Motor neuron (in vitro differentiated cells): ENCODE measurements around the gene SHANK1. TPM values are rescaled to one million over a fixed set of nuclear protein-coding genes. Genes with fewer than 3 reads are reported as not detected.
"Not testable (repeated sequence)": the region's sequence is repeated elsewhere in the genome, so short reads cannot be mapped to it uniquely, and the experiment has no call there.

Experiments
- ATAC-seq, 8 experiments: fragments of 200-7000 bp; cut with Tn5 transposase; replicated peaks in 6 of 8; 2 replicates each; pipeline ENCODE4 v1.8.0; 2021; ENCODE audit warnings: mild to moderate bottlenecking in 8 of 8, moderate library complexity in 8 of 8
- H3K27ac ChIP-seq, 2 donors: fragments of 250-450 bp; sonication (Bioruptor Pico); 2 replicates each; pipeline ENCODE4 v1.9.0; 2021; ENCODE audit warnings: antibody characterized with exemption in 2 of 2, mild to moderate bottlenecking in 2 of 2, moderate library complexity in 1 of 2
- H3K4me1 ChIP-seq, 2 donors: fragments of 250-450 bp; sonication (Bioruptor Pico); replicated peaks in 1 of 2; 2 replicates each; pipeline ENCODE4 v1.6.1; 2021; ENCODE audit warnings: antibody characterized with exemption in 2 of 2, mild to moderate bottlenecking in 2 of 2, moderate library complexity in 1 of 2
- H3K4me3 ChIP-seq, 5 donors: fragments of 250-450 bp; sonication (Bioruptor Pico); 2 replicates each; pipeline ENCODE4 v1.9.0; 2021; ENCODE audit warnings: antibody characterized with exemption in 5 of 5, mild to moderate bottlenecking in 5 of 5, moderate library complexity in 4 of 5
- WGBS, 10 experiments: fragments of 450-650 bp; shearing (Covaris generic); methylation state at CpG; one replicate each; pipeline ENCODE4 v1.0.0; 2022; 5-methylcytosine and 5-hydroxymethylcytosine counted together
- in situ Hi-C, 9 experiments: fragments of 400-800 bp; cut with MboI; loops; one replicate each; pipeline ENCODE4 v1.15.0; 2021; ENCODE audit warnings: low sequenced_read_pairs in 9 of 9, low pct_unique_long_range_greater_than_20kb in 2 of 9; ENCODE audit not compliant: unreplicated experiment in 9 of 9
- total RNA-seq, 8 experiments: library from RNA; unstranded; fragments of 300-600 nt; gene quantifications; 2 replicates each; pipeline versions ENCODE4 v1.2.3 to v1.2.4, GENCODE V29; 2022

Gene SHANK1
- total RNA-seq, 8 experiments from 2014 or later = 1.7 to 22.5 (median 7.2) TPM

DNA sequence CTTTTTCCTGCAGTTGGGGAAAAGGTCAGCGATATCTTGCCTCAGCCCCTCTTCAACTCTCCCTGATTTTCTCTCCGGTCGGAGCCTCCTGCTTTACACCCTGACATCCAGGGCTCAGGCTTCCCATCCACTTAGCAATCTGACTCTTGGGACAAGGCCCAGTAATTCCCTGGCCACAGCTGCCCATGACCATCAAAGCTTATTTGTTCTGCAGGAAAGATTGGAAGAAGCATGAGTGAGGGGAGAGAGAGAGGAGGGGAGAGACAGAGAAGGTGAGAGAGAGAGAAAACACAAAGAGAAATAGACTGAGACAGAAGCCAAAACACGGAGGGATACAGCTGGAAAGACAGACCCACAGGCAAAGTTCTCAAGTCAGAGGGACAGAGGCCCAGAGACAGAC lies 93.6 kb downstream of the SHANK1 start:
- H3K4me3 ChIP-seq = no peak overlapping the region
- 13 to 100% (median 48%) methylated on average over 1 to 4 of the region's 4 CpGs; no CpG with 5 or more reads in 2 of the 10 experiments for WGBS, 10 experiments
- in situ Hi-C loops = no loop called here
- no peaks in the 10 kb centered on the region for H3K4me1 ChIP-seq
- ATAC-seq = no peak
- no peak overlapping the region for H3K27ac ChIP-seq

DNA sequence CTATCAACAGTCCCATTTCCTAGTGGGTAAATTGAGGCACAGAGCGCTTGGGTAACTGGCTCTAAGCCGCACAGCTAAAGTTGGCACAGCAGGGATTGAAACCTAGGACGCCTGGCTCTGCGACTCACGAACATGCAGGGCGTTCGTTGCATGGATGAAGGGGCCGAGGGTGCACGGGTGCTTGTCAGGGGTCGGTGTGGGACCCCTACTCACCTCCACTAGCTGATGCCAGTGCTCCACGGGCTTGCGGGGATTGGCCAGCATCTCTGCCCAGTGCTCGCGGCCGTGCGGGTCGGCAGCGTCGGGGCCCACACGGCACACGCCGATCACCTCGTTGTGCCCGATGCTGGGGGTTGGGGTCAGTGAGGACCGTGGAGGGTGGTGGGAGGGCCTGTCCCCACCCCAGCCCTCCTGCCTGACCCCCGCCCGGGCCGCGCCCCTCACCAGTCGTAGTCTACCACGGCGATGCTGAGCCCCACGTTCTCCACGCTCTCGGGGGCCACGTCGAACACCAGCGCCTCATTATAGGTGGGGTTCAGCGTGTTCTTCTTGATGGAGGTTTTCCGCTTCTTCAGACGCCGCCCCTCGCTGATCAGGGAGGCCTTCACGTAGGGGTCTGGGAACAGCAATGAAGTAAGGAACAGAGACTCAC lies 94.5 kb downstream of the SHANK1 start:
- Histone ChIP-seq H3K27ac (no peak overlapping the region), H3K4me3 (no peak overlapping the region), H3K4me1 (no peaks in the 10 kb centered on the region)
- in situ Hi-C loops = no loop called here
- ATAC-seq = no peak
- 69 to 75% methylated on average over 7 of the region's 44 CpGs; no CpG with 5 or more reads in 8 of the 10 experiments for whole genome bisulfite sequencing, 10 experiments

DNA sequence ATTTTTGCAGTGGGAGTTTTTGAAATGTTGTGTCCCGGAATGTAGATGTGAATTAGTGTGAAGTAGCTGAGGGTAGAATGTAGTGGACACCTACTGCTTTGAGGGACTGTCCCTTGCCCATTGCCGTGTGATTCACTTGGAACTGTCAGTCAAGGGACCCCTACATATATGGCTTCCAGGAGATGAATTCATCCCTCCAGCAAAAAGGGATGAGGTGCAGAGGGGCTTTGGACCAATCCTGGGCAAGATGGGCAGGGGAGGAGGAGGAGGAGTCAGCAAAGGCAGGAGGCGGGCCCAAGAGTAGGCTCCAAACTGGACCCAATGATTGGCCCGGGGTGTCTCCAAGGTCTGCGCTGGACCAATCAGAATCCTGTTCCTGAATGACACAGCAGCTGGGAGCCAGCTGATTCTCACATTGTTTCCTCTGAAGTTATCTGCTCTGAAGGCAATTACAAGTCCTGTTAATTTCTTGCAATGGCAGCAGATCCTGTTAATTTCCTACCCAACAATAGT lies 99.2 kb downstream of the SHANK1 start:
- H3K4me1 ChIP-seq, in situ Hi-C loops, H3K4me3 ChIP-seq, H3K27ac ChIP-seq: not testable (repeated sequence)
- WGBS, 10 experiments = no CpG with 5 or more reads among the region's 5 CpGs
- peak in 5 of 8 experiments; percentile 35 to 96 (median 79) for ATAC-seq

DNA sequence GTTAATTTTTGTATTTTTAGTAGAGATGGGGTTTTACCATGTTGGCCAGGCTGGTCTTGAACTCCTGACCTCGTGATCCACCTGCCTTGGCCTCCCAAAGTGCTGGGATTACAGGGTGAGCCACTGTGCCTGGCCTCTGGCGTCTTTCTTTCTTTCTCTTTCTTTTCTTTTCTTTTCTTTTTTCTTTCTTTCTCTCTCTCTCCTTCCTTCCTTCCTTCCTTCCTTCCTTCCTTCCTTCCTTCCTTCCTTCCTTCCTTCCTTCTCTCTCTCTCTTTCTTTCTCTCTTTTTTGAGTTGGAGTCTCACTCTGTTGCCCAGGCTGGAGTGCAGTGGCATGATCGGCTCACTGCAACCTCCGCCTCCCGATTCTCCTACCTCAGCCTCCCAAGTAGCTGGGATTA lies 100.4 kb downstream of the SHANK1 start:
- in situ Hi-C loops, H3K4me3 ChIP-seq, H3K27ac ChIP-seq, H3K4me1 ChIP-seq, ATAC-seq: not testable (repeated sequence)
- 20% methylated on average over 4 of the region's 5 CpGs; no CpG with 5 or more reads in 9 of the 10 experiments for WGBS, 10 experiments

DNA sequence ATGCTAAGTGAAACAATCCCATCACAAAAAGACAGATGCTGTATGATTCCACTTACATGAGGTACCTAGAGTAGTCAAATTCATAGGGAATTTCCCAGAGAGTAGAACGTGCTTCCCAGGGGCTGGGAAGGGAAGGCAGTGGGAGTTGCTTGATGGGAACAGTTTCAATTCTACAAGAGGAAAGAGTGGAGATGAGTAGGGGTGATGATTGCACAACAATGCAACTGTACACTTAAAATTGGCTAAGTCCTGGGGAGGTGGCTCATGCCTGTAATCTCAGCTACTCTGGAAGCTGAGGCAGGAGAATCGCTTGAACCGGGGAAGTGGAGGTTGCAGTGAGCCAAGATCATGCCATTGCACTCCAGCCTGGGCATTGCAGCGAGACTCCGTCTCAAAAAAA lies 101.2 kb downstream of the SHANK1 start:
- H3K4me1 ChIP-seq, H3K4me3 ChIP-seq, in situ Hi-C loops, ATAC-seq, H3K27ac ChIP-seq: not testable (repeated sequence)
- WGBS, 10 experiments = 83 to 92% methylated on average over 2 of the region's 5 CpGs; no CpG with 5 or more reads in 8 of the 10 experiments

DNA sequence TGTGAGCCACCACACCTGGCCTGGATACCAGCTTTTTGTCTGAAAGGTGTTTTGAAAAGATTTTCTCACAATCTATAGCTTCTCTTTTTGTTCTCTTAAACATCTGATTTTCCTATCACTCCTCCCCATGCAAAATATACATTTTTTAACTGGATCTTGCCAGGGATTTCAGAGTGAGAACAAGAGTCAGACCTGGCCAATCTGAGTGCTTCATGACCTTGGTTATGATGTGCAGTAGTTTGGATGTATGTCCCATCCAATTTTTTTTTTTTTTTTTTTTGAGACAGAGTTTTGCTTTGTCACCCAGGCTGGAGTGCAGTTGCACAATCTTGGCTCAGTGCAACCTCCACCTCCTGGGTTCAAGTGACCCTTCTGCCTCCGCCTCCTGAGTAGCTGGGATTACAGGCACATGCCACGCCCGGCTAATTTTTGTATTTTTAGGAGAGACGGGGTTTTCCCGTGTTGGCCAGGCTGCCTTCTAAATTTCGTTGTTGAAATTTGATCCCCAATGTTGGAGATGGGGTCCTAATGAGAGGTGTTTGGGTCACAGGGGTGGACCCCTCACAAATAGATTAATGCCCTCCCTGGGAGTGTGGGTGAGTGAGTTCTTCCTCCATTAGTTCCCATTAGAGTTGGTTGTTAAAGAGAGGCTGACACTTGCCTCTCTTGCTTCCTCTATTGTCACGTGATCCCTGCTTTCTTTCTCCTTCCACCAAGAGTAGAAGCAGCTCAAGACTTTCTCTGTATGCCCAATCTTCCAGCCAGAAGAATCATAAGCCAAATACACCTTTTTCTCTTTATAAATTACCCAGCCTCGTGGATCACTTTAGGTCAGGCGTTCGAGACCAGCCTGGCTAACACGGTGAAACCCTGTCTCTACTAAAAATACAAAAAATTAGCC lies 106.8 kb downstream of the SHANK1 start:
- ATAC-seq, in situ Hi-C loops, H3K27ac ChIP-seq, H3K4me3 ChIP-seq, H3K4me1 ChIP-seq: not testable (repeated sequence)
- WGBS, 10 experiments = 0 to 75% (median 61%) methylated on average over 1 to 3 of the region's 11 CpGs; no CpG with 5 or more reads in 6 of the 10 experiments

Other genes starting within 250 kb of the SHANK1 start
- 100 to 1,000 TPM in 3 of 8 experiments, 10 to 100 TPM in 5; 46.0 to 183 (median 90.3) TPM for gene EMC10, start 243.3 kb downstream of the SHANK1 start, total RNA-seq
- gene GARIN5A, start 243.0 kb downstream of the SHANK1 start, total RNA-seq = 1 to 10 TPM in 6 of 8 experiments, under 1 TPM in 2; 0.46 to 6.9 (median 1.9) TPM
- 10 to 100 TPM in 4 of 8 experiments, 1 to 10 TPM in 4; 3.9 to 40.5 (median 11.3) TPM for gene JOSD2, start 208.6 kb downstream of the SHANK1 start, total RNA-seq
- gene ASPDH, start 205.9 kb downstream of the SHANK1 start, total RNA-seq = 1 to 10 TPM in 4 of 8 experiments, under 1 TPM in 1, not detected in 3; 0.58 to 3.0 (median 1.4) TPM
- 10 to 100 TPM in 5 of 8 experiments, under 1 TPM in 3; 0.10 to 45.8 (median 17.2) TPM for gene LRRC4B, start 151.4 kb downstream of the SHANK1 start, total RNA-seq
- 10 to 100 TPM in 1 of 8 experiments, 1 to 10 TPM in 4, under 1 TPM in 3; 0.31 to 12.5 (median 3.4) TPM for gene SYT3, start 79.9 kb downstream of the SHANK1 start, total RNA-seq
- 10 to 100 TPM in 2 of 8 experiments, 1 to 10 TPM in 4, not detected in 2; 1.3 to 10.9 (median 6.4) TPM for gene C19orf81, start 70.4 kb downstream of the SHANK1 start, total RNA-seq
- 10 to 100 TPM in 3 of 8 experiments, 1 to 10 TPM in 5; 1.8 to 42.0 (median 6.9) TPM for gene CLEC11A, start 3.6 kb upstream of the SHANK1 start, total RNA-seq
- under 1 TPM in 3 of 8 experiments, not detected in 5; 0.11 to 0.41 (median 0.38) TPM for gene GPR32, start 50.7 kb upstream of the SHANK1 start, total RNA-seq
- under 1 TPM in 1 of 8 experiments, not detected in 7; 0.31 TPM for gene ACP4, start 70.6 kb upstream of the SHANK1 start, total RNA-seq
- 1 to 10 TPM in 1 of 8 experiments, under 1 TPM in 5, not detected in 2; 0.25 to 1.6 (median 0.44) TPM for gene KLK1, start 104.0 kb upstream of the SHANK1 start, total RNA-seq
- gene KLK15, start 113.8 kb upstream of the SHANK1 start, total RNA-seq = under 1 TPM in 6 of 8 experiments, not detected in 2; 0.23 to 0.90 (median 0.36) TPM
- 1 to 10 TPM in 3 of 8 experiments, under 1 TPM in 3, not detected in 2; 0.60 to 3.2 (median 1.2) TPM for gene KLK3, start 135.1 kb upstream of the SHANK1 start, total RNA-seq
- gene KLK2, start 153.6 kb upstream of the SHANK1 start, total RNA-seq = 1 to 10 TPM in 3 of 8 experiments, under 1 TPM in 4, not detected in 1; 0.11 to 3.2 (median 0.81) TPM
- 1 to 10 TPM in 2 of 8 experiments, under 1 TPM in 4, not detected in 2; 0.38 to 1.5 (median 0.57) TPM for gene KLK4, start 191.6 kb upstream of the SHANK1 start, total RNA-seq
- gene KLK5, start 233.2 kb upstream of the SHANK1 start, total RNA-seq = under 1 TPM in 2 of 8 experiments, not detected in 6; 0.45 to 0.47 TPM
- gene KLK6, start 249.8 kb upstream of the SHANK1 start, total RNA-seq = under 1 TPM in 5 of 8 experiments, not detected in 3; 0.13 to 0.59 (median 0.21) TPM